Measurements from ENCODE around the gene ZFYVE28. TPM values are rescaled to one million over a fixed set of nuclear protein-coding genes. Genes with fewer than 3 reads are reported as not detected.

The ZFYVE28 gene
- total RNA-seq, 1 experiment from 2014 or later: 12.9 TPM

DNA sequence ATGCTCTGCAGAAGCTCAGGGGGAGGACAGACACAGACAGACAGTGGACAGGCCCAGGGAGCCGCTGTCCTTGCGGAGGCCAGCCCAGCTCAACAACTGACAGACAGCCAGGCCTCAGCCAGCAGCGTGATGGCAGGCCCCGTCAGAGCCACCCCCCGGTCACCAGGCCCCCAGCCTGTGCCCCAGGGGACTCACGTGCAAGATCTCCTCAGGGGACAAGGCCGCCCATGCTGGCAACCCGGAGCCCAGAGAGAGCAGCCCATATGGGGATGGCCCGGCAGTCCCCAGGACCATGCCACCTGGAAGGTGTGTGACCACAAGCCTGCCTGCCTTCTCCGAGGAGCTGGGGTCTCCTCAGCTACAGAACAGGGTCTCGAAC, 128.5 kb downstream of the ZFYVE28 start:
- Histone ChIP-seq H3K27ac (no peak overlapping the region), H3K4me3 (no peak overlapping the region), H3F3A (ENCODE audit: insufficient read depth, low read depth) (no peaks in the 10 kb centered on the region; the same call in 1 of the 2 replicates), H2AFZ (no peak overlapping the region), H4K20me1 (ENCODE audit: insufficient read depth) (no peaks in the 10 kb centered on the region; the same call in 1 of the 2 replicates), H3K9me3 (ENCODE audit: insufficient read depth, low read depth) (no peaks in the 10 kb centered on the region), H3K9me2 (ENCODE audit: insufficient read depth) (no peaks in the 10 kb centered on the region), H3K4me1 (replicated peaks; ENCODE audit: insufficient read depth) (no peaks in the 10 kb centered on the region), H3K36me3 (ENCODE audit: low read depth) (no peaks in the 10 kb centered on the region), H3K27me3 (ENCODE audit: insufficient read depth, low read depth) (peaks cover 40% of the 10 kb centered on the region), H3K4me2 (no peak overlapping the region), H3K79me2 (ENCODE audit: low read depth) (no peaks in the 10 kb centered on the region)
- DNase-seq: no peak
- ChIA-PET POLR2A (ENCODE audit: unreplicated experiment) (no interaction called here), CTCF (no interaction called here)
- TF ChIP-seq, protein P1, sequence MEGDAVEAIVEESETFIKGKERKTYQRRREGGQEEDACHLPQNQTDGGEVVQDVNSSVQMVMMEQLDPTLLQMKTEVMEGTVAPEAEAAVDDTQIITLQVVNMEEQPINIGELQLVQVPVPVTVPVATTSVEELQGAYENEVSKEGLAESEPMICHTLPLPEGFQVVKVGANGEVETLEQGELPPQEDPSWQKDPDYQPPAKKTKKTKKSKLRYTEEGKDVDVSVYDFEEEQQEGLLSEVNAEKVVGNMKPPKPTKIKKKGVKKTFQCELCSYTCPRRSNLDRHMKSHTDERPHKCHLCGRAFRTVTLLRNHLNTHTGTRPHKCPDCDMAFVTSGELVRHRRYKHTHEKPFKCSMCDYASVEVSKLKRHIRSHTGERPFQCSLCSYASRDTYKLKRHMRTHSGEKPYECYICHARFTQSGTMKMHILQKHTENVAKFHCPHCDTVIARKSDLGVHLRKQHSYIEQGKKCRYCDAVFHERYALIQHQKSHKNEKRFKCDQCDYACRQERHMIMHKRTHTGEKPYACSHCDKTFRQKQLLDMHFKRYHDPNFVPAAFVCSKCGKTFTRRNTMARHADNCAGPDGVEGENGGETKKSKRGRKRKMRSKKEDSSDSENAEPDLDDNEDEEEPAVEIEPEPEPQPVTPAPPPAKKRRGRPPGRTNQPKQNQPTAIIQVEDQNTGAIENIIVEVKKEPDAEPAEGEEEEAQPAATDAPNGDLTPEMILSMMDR (conservative IDR thresholded peaks at IDR 0.05): no peak
- TF ChIP-seq EZH2 (IDR thresholded peaks at IDR 0.05; ENCODE audit: low read depth): no peak
- BruUV-seq (replicated peaks): no TSS peak
- intact Hi-C loops (cut with micrococcal nuclease; ENCODE audit: unreplicated experiment): no loop called here

DNA sequence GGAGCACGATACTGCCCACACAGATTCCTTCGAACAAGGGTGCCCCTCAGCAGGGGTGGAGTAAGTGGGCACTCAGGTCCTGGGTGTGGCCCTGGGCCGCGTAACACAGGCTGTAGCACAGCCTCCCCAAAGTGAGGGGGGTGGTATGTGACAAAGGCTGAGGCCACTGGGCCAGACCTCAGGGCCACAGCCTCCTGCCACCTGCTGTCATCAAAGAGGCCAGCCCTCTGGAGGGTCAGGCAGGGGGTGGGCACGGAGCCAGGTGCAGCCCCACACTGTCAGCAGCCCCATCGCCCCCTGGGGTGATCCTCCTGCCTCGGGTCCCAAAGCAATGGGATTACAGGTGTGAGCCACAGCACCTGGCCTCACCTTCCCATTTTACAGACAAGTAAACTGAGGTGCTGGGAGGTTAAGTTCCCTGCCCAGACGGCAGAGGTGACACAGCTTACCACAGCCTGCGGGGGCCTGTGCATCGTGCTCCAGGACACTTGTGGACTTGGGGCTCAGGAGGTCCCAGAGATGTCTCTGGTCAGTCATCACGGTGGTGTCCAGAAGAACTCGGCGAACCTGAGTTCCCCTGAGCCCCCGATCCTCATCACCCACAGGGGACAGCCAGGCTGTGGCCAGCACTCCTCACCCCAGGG, 129.0 kb downstream of the ZFYVE28 start:
- CTCF ChIA-PET: no interaction called here
- Histone ChIP-seq H3K4me3 (no peak overlapping the region), H3K79me2 (ENCODE audit: low read depth) (no peaks in the 10 kb centered on the region), H3F3A (ENCODE audit: insufficient read depth, low read depth) (no peaks in the 10 kb centered on the region; the same call in 1 of the 2 replicates), H3K4me2 (no peak overlapping the region), H3K36me3 (ENCODE audit: low read depth) (no peaks in the 10 kb centered on the region), H4K20me1 (ENCODE audit: insufficient read depth) (no peaks in the 10 kb centered on the region; the same call in 1 of the 2 replicates), H3K9me3 (ENCODE audit: insufficient read depth, low read depth) (no peaks in the 10 kb centered on the region), H2AFZ (no peak overlapping the region), H3K9me2 (ENCODE audit: insufficient read depth) (no peaks in the 10 kb centered on the region), H3K27me3 (ENCODE audit: insufficient read depth, low read depth) (peaks cover 43% of the 10 kb centered on the region), H3K4me1 (replicated peaks; ENCODE audit: insufficient read depth) (no peaks in the 10 kb centered on the region), H3K27ac (no peak overlapping the region)
- no peak for DNase-seq
- POLR2A ChIA-PET (ENCODE audit: unreplicated experiment): no interaction called here
- TF ChIP-seq EZH2 (IDR thresholded peaks at IDR 0.05; ENCODE audit: low read depth): no peak
- TF ChIP-seq, protein P1 (conservative IDR thresholded peaks at IDR 0.05): no peak
- no TSS peak for BruUV-seq (replicated peaks)
- intact Hi-C loops (cut with micrococcal nuclease; ENCODE audit: unreplicated experiment): no loop called here

DNA sequence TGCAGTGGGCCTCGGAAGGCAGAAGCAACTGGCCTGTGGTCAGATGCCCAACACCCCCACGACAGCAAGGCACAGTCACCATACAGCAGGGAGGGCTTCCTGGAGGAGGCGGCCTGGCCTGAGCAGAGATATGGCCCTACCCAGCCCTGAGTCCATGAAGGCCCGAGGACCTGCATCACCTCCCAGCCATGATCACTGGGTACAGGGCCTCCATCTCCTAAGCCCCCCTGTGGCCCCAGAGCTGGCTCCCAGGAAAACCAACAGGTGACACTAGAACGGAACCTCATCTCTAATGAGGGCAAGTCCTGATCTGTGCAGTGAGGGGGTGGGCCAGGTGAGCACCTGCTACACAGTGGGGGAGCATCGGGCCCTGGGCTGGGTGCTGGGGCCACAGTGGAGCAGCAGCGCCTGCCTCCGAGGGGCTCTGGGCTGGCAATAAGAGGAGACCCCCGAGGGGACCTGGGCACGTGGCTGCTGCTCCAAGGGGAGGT, 130.3 kb downstream of the ZFYVE28 start:
- POLR2A ChIA-PET (ENCODE audit: unreplicated experiment): no interaction called here
- Histone ChIP-seq H3K9me3 (ENCODE audit: insufficient read depth, low read depth) (no peaks in the 10 kb centered on the region), H3K9me2 (ENCODE audit: insufficient read depth) (no peaks in the 10 kb centered on the region), H3K79me2 (ENCODE audit: low read depth) (no peaks in the 10 kb centered on the region), H3K27me3 (ENCODE audit: insufficient read depth, low read depth) (peaks cover 42% of the 10 kb centered on the region), H3K4me2 (no peak overlapping the region), H3K4me3 (no peak overlapping the region), H3F3A (ENCODE audit: insufficient read depth, low read depth) (no peaks in the 10 kb centered on the region; the same call in 1 of the 2 replicates), H3K27ac (no peak overlapping the region), H2AFZ (no peak overlapping the region), H4K20me1 (ENCODE audit: insufficient read depth) (no peaks in the 10 kb centered on the region; the same call in 1 of the 2 replicates), H3K4me1 (replicated peaks; ENCODE audit: insufficient read depth) (no peaks in the 10 kb centered on the region), H3K36me3 (ENCODE audit: low read depth) (no peaks in the 10 kb centered on the region)
- no peak for TF ChIP-seq EZH2 (IDR thresholded peaks at IDR 0.05; ENCODE audit: low read depth)
- TF ChIP-seq, protein P1 (conservative IDR thresholded peaks at IDR 0.05): no peak
- CTCF ChIA-PET: no interaction called here
- BruUV-seq (replicated peaks): no TSS peak
- no peak for DNase-seq
- intact Hi-C loops (cut with micrococcal nuclease; ENCODE audit: unreplicated experiment): no loop called here
